ENCODE results near the gene PLCZ1.

The PLCZ1 gene

GRCh38 chr12:18706798-18707197, 31.0 kb downstream of the PLCZ1 start:
- no peak overlapping the region for H3K4me3 ChIP-seq (ENCODE audit: low read length)
- H3K9me2 ChIP-seq (replicated peaks; ENCODE audit: control insufficient read depth, low read length): no peaks in the 10 kb centered on the region
- TF ChIP-seq EZH2phosphoT487 (IDR thresholded peaks at IDR 0.05; ENCODE audit: borderline replicate concordance, low read length) (no peak), CTCF (IDR thresholded peaks at IDR 0.05; ENCODE audit: low read depth, low read length, poor library complexity, severe bottlenecking) (no peak)
- no peaks in the 10 kb centered on the region for H3K36me3 ChIP-seq (ENCODE audit: control insufficient read depth, low read length)
- no peaks in the 10 kb centered on the region for H3K27me3 ChIP-seq (ENCODE audit: control insufficient read depth, low read length)
- H4K20me1 ChIP-seq (ENCODE audit: control insufficient read depth, insufficient read depth, low read depth, low read length): no peaks in the 10 kb centered on the region
- no peaks in the 10 kb centered on the region for H3K9me3 ChIP-seq (ENCODE audit: control insufficient read depth, insufficient read depth, low read length)
- no peak overlapping the region for H3K27ac ChIP-seq (ENCODE audit: low read depth, low read length)
- H3F3A ChIP-seq (ENCODE audit: control insufficient read depth, insufficient read depth): no peaks in the 10 kb centered on the region
- H3K4me1 ChIP-seq (ENCODE audit: control insufficient read depth, low read length): no peaks in the 10 kb centered on the region
- H3K79me2 ChIP-seq (ENCODE audit: control insufficient read depth, low read length): no peaks in the 10 kb centered on the region
- H3K4me2 ChIP-seq (ENCODE audit: low read length): no peak overlapping the region

- Histone ChIP-seq H3K36me3 (ENCODE audit: control insufficient read depth, low read length) (no peaks in the 10 kb centered on the region), H3K4me1 (ENCODE audit: control insufficient read depth, low read length) (no peaks in the 10 kb centered on the region), H3K4me3 (ENCODE audit: low read length) (no peak overlapping the region), H3F3A (ENCODE audit: control insufficient read depth, insufficient read depth) (no peaks in the 10 kb centered on the region), H3K27ac (ENCODE audit: low read depth, low read length) (no peak overlapping the region), H3K9me3 (ENCODE audit: control insufficient read depth, insufficient read depth, low read length) (no peaks in the 10 kb centered on the region), H3K79me2 (ENCODE audit: control insufficient read depth, low read length) (no peaks in the 10 kb centered on the region), H3K9me2 (replicated peaks; ENCODE audit: control insufficient read depth, low read length) (no peaks in the 10 kb centered on the region), H4K20me1 (ENCODE audit: control insufficient read depth, insufficient read depth, low read depth, low read length) (no peaks in the 10 kb centered on the region), H3K4me2 (ENCODE audit: low read length) (no peak overlapping the region), H3K27me3 (ENCODE audit: control insufficient read depth, low read length) (no peaks in the 10 kb centered on the region)
- TF ChIP-seq EZH2phosphoT487 (IDR thresholded peaks at IDR 0.05; ENCODE audit: borderline replicate concordance, low read length): no peak
- no peak for TF ChIP-seq CTCF (IDR thresholded peaks at IDR 0.05; ENCODE audit: low read depth, low read length, poor library complexity, severe bottlenecking)
Observed at GRCh38 chr12:18703911-18704310, 33.9 kb downstream of the PLCZ1 start.

GRCh38 chr12:18703321-18703720, 34.5 kb downstream of the PLCZ1 start:
- Histone ChIP-seq H3K4me2 (ENCODE audit: low read length) (no peak overlapping the region), H3K79me2 (ENCODE audit: control insufficient read depth, low read length) (no peaks in the 10 kb centered on the region), H3K9me2 (replicated peaks; ENCODE audit: control insufficient read depth, low read length) (no peaks in the 10 kb centered on the region), H3K36me3 (ENCODE audit: control insufficient read depth, low read length) (no peaks in the 10 kb centered on the region), H3F3A (ENCODE audit: control insufficient read depth, insufficient read depth) (no peaks in the 10 kb centered on the region), H4K20me1 (ENCODE audit: control insufficient read depth, insufficient read depth, low read depth, low read length) (no peaks in the 10 kb centered on the region), H3K9me3 (ENCODE audit: control insufficient read depth, insufficient read depth, low read length) (no peaks in the 10 kb centered on the region), H3K27me3 (ENCODE audit: control insufficient read depth, low read length) (no peaks in the 10 kb centered on the region), H3K4me3 (ENCODE audit: low read length) (no peak overlapping the region), H3K4me1 (ENCODE audit: control insufficient read depth, low read length) (no peaks in the 10 kb centered on the region), H3K27ac (ENCODE audit: low read depth, low read length) (no peak overlapping the region)
- TF ChIP-seq EZH2phosphoT487 (IDR thresholded peaks at IDR 0.05; ENCODE audit: borderline replicate concordance, low read length) (no peak), CTCF (IDR thresholded peaks at IDR 0.05; ENCODE audit: low read depth, low read length, poor library complexity, severe bottlenecking) (no peak)

GRCh38 chr12:18700271-18700670, 37.5 kb downstream of the PLCZ1 start:
- no peak for TF ChIP-seq EZH2phosphoT487 (IDR thresholded peaks at IDR 0.05; ENCODE audit: borderline replicate concordance, low read length)
- TF ChIP-seq CTCF (IDR thresholded peaks at IDR 0.05; ENCODE audit: low read depth, low read length, poor library complexity, severe bottlenecking): no peak
- Histone ChIP-seq H3K4me1 (ENCODE audit: control insufficient read depth, low read length) (no peaks in the 10 kb centered on the region), H3K9me2 (replicated peaks; ENCODE audit: control insufficient read depth, low read length) (no peaks in the 10 kb centered on the region), H4K20me1 (ENCODE audit: control insufficient read depth, insufficient read depth, low read depth, low read length) (no peaks in the 10 kb centered on the region), H3K79me2 (ENCODE audit: control insufficient read depth, low read length) (no peaks in the 10 kb centered on the region), H3F3A (ENCODE audit: control insufficient read depth, insufficient read depth) (no peaks in the 10 kb centered on the region), H3K9me3 (ENCODE audit: control insufficient read depth, insufficient read depth, low read length) (no peaks in the 10 kb centered on the region), H3K36me3 (ENCODE audit: control insufficient read depth, low read length) (no peaks in the 10 kb centered on the region), H3K27ac (ENCODE audit: low read depth, low read length) (no peak overlapping the region), H3K4me3 (ENCODE audit: low read length) (no peak overlapping the region), H3K4me2 (ENCODE audit: low read length) (no peak overlapping the region), H3K27me3 (ENCODE audit: control insufficient read depth, low read length) (no peaks in the 10 kb centered on the region)
